Stimulated activated CD8-positive, alpha-beta memory T cell treated with anti-CD3 and anti-CD28 coated beads, Interleukin-15, amount 100 ng/mL, for 4 hours (primary cell): Measurements from ENCODE around the gene PTPRB.
"Not testable (repeated sequence)": the region's sequence is repeated elsewhere in the genome, so short reads cannot be mapped to it uniquely, and the experiment has no call there.

ENCODE experiments used
- DNase-seq, 2 donors: peaks; one replicate each; pipeline ENCODE4 v3.0.0-alpha.2; 2020; ENCODE audit warnings: low read depth in 2 of 2

Gene PTPRB

GRCh38 chr12:70540996-70541395 lies 96.2 kb downstream of the PTPRB start:
- no peak for DNase-seq

GRCh38 chr12:70536650-70537049 lies 100.6 kb downstream of the PTPRB start:
- no peak for DNase-seq

- no peak for DNase-seq
These were observed 101.3 kb downstream of the PTPRB start for GRCh38 chr12:70535896-70536374.

- DNase-seq = no peak
These were observed 102.8 kb downstream of the PTPRB start for GRCh38 chr12:70534466-70534865.

GRCh38 chr12:70529647-70530046 lies 107.6 kb downstream of the PTPRB start:
- no peak for DNase-seq

GRCh38 chr12:70520847-70521246 lies 116.4 kb downstream of the PTPRB start:
- no peak for DNase-seq

- DNase-seq = no peak
These were observed 123.8 kb downstream of the PTPRB start for GRCh38 chr12:70513426-70513825.

GRCh38 chr12:70508178-70508577 lies 129.1 kb downstream of the PTPRB start:
- no peak for DNase-seq

- DNase-seq = no peak
These were observed 129.8 kb downstream of the PTPRB start for GRCh38 chr12:70507442-70507841.

- no peak for DNase-seq
These were observed 139.7 kb downstream of the PTPRB start for GRCh38 chr12:70497508-70497907.

- not testable (repeated sequence) for DNase-seq
These were observed 144.3 kb downstream of the PTPRB start for GRCh38 chr12:70492904-70493303.

GRCh38 chr12:70490928-70491327 lies 146.3 kb downstream of the PTPRB start:
- not testable (repeated sequence) for DNase-seq

- no peak for DNase-seq
These were observed 149.8 kb downstream of the PTPRB start for GRCh38 chr12:70487440-70487839.

- no peak for DNase-seq
These were observed 150.6 kb downstream of the PTPRB start for GRCh38 chr12:70486588-70486987.

GRCh38 chr12:70485704-70486103 lies 151.5 kb downstream of the PTPRB start:
- DNase-seq = no peak

- DNase-seq = no peak
These were observed 152.8 kb downstream of the PTPRB start for GRCh38 chr12:70484464-70484863.

GRCh38 chr12:70482764-70483163 lies 154.5 kb downstream of the PTPRB start:
- no peak for DNase-seq

GRCh38 chr12:70469221-70469820 lies 167.9 kb downstream of the PTPRB start:
- DNase-seq = no peak

- DNase-seq = no peak
These were observed 168.5 kb downstream of the PTPRB start for GRCh38 chr12:70468741-70469140.

- DNase-seq = no peak
These were observed 169.1 kb downstream of the PTPRB start for GRCh38 chr12:70467918-70468733.

- DNase-seq = no peak
These were observed 169.8 kb downstream of the PTPRB start for GRCh38 chr12:70467476-70467875.

- DNase-seq = no peak
These were observed 170.5 kb downstream of the PTPRB start for GRCh38 chr12:70466753-70467152.
